NT2/D1 (cell line): ENCODE results near the gene SPDYE4.

Experiments
- YY1 ChIP-seq: IDR thresholded peaks from 2 replicates; pipeline ENCODE4 v1.6.1; 2011; ENCODE audit not compliant: insufficient read length, insufficient read depth
- ZNF274 ChIP-seq: IDR thresholded peaks from 2 replicates; pipeline ENCODE4 v1.6.1; 2011; ENCODE audit warnings: mild to moderate bottlenecking, low read depth, low read length

DNA sequence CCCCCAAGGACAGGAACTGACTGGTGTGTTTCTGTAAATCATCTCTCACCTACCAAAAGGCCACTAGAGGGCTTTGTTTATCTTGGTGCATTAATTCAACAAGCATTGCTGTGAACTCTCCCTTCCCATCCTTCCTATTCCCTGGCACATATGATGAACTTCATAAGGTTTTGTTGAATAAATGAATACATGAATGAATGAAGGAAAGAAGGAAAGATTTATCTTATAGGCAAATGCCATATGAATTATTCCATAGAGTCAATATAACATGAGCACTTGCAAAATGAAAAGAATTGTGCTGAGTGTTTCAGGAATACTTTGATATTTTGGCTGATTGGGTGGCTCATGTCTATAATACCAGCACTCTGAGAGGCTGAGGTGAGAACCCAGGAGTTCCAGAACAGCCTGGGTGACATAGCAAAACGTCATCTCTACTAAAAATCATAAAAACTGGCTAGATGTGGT lies 4.3 kb downstream of the SPDYE4 start:
- no peak for TF ChIP-seq YY1
- TF ChIP-seq ZNF274 = no peak
